Activated CD4-positive, CD25-positive, alpha-beta regulatory T cell (primary cell): ENCODE measurements around the gene UNC119.
"Not testable (repeated sequence)": the region's sequence is repeated elsewhere in the genome, so short reads cannot be mapped to it uniquely, and the experiment has no call there.

ENCODE experiments used
- DNase-seq, 4 experiments: peaks; one replicate each; lab custom pipeline; 2025; lab: John Stamatoyannopoulos, UW

The UNC119 gene

GRCh38 chr17:28522281-28522680 is 30.1 kb downstream of the UNC119 start:
- DNase-seq = not testable (repeated sequence)

DNA sequence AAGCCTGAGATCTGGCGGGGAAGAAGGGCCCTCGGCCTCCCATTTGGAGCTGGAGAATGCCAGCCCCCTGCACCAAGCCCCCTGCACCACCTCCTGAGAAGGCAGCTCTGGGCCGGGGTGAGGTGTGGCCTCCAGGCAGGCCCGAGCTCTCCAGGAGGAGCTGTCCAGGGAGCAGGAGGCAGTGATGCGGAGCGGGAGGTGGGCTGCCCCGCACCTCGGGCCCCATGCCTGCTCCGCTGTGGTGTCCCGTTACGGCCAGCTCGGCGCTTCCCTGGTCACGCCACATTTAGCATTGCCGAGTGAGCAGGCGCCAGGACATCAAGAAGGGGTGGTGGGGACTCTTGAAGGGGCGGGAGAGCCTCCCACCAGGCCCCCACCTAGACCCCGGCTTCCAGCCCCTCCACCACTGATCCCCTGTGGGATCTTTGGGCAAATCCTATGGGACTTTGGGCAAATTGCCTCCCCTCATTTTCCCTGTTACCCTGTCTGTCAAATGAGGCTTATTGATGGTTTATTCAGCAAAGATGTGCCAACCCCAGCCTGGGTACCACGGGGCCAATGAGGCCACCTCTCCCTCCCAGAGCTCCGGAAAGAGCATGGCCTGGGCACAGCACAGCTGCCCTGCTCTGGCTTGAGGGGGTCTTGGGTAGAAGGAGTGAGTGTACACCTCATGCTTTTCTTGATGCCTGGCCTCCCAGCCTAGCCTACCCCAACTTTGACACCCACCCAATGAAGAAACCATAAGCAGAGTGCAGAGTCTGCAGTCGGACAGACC is 30.9 kb downstream of the UNC119 start:
- no peak for DNase-seq

DNA sequence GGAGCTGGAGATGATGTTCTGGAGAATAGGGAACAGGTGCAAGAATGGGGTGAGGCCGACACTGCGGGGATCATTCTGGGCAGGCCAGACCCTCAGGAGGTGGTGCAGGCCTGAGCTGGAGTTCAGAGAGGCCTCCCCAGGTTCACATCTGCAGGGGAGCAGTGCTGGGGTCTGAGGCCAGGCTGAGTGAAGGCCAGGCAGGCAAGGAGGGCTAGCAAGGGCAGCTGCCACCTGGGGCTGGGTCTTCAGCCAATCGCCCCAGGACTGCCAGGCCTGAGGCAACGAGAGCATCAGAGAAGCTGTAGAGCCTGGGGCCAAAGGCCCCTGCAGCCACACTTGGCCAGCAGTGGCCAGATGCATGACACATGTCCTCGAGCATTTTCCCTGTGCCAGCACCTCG is 31.7 kb downstream of the UNC119 start:
- no peak for DNase-seq

- DNase-seq = no peak
These were observed 33.2 kb downstream of the UNC119 start for GRCh38 chr17:28519236-28519635.

- DNase-seq = no peak
These were observed 33.8 kb downstream of the UNC119 start for GRCh38 chr17:28518578-28518977.

- DNase-seq = no peak
These were observed 34.3 kb downstream of the UNC119 start for GRCh38 chr17:28518132-28518531.

DNA sequence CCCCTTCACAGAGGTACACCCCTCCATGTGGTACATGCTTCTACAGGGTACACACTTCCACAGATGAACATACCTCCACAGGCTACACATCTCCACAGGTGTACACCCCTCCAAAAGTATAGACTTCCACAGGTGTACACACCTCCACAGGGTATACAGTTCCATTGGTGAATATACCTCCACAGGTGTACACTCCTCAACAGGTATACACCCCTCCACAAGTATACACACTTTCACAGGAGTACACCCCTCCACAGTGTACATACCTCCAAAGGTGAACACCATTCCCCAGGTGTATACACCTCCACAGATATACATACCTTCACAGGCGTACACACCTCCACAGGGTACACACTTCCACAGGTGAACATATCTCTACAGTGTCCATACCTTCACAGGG is 36.9 kb downstream of the UNC119 start:
- DNase-seq = no peak

DNA sequence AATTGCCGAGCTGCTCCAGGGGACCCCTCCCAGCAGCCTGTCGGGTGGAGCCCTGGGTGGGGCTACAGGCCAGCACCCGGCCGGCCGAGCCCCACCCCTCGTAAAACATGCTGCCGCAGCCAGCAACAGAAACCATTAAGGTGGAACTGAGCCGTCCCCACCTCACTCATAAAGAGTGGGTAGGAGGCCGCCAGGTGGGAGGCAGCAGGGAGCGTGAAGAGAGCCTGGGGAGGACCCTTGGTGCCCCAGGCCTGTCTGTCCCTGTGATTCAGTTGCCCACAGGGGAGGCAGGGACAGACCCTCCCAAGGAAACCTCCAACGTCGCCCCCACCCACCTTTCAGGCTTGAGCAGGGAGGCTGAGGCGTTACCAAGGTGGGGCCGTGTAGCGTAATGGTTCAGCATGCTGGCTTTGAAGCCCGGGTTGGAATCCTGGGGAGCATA is 37.8 kb downstream of the UNC119 start:
- DNase-seq = no peak

- DNase-seq = no peak
These were observed 38.9 kb downstream of the UNC119 start for GRCh38 chr17:28513476-28513875.

- no peak for DNase-seq
These were observed 40.5 kb downstream of the UNC119 start for GRCh38 chr17:28511858-28512461.

GRCh38 chr17:28509789-28510188 is 42.6 kb downstream of the UNC119 start:
- no peak for DNase-seq

DNA sequence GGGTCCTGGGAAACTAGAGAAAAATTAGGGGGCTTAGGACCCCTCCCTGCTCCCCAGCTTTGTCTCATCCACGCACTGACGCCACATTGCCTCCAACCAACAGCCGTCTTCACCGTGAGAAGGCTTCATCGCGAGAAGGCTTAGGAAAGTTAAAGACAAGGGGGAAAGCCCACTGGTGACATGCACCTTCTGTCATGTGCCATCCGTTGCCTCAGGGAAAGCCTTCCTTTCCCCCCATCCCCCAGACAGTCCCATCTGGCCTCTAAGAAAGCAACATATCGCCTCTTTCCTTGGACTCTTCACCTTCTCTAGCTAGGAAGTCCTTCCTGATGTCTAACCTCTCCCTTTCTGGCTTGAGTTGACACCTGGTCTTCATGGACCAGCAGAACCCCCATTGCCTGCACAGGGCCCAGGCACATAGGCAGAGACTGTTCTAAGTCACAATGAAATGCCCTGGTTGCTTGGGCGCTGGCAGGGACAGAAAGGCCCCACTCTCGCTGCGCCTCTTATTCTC is 44.2 kb downstream of the UNC119 start:
- DNase-seq = no peak

DNA sequence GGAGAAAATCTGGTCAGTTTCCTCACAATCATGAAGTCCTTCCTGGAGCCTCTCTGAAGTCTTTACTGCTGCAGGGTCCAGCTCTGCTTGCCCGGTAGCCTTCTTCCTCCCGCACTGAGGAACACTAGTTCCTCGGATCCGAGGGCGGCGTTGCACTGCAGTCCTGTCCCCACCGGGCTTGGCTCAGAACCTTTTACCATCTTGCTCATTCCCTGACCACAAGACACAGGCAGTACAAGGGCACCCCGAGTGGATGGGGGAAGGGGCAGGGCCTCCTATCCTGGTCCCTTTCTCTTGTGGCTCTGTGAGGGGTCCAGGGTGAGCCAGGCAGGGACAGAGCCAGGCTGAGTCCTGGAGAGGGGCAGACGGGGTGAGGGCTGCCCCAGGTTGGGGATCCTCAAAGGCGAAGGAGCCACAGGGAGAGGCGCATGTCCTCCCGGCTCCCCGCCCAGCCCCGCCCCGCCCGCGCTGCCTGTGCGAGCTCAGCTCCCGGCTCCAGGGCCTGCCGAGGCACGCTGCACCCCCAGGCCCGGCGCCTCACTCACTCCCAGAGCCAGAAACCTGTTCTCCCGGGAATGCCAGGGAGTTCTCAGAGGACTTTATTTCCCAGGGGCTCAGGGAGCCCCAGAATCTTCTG is 44.7 kb downstream of the UNC119 start:
- DNase-seq = no peak

DNA sequence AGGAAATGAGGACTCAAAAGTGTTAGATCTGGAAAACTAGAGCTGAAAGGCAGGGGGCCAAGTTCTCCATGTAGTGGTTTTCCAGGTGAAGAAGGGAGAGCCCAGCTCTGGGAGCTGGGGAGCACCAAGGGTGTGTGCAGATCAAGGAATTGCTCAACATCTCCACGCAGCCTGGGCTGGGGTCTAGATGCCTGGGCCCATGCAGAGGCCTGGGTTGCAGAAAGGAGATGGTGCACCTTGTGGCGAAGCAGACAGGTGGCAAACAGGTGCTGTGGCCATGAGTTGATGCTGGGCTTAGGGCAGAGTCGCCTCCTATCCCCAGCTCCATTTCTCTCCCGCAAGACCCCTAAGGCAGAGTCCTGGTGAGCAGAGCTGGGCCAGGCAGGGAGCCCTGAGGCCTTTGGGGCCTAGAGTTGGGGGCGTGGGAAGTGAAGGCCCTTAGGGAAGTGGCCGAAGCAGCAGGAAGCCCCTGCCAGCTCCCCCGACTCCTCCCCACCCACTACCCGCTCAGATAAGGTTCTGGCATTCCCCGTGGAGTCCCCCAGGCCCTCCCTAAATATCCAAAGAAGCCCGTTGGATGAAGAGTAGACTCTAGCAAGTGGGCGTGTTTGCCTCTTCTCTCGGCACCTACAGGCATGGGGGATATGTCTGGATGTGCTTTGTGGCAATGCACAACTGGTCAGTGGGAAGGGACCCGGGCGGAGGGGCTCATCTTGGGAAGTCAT is 45.5 kb downstream of the UNC119 start:
- no peak for DNase-seq

- DNase-seq = no peak
These were observed 46.3 kb downstream of the UNC119 start, which contains the start of gene FOXN1 for GRCh38 chr17:28505986-28506665. FOXN1 (plus strand) TSS chr17:28506348; CDS start chr17:28523970, 17,622 bp downstream.

- DNase-seq = no peak
These were observed 49.0 kb downstream of the UNC119 start for GRCh38 chr17:28503420-28503819.

- DNase-seq = no peak
These were observed 50.8 kb downstream of the UNC119 start for GRCh38 chr17:28501421-28502284.

- DNase-seq = no peak
These were observed 51.6 kb downstream of the UNC119 start for GRCh38 chr17:28500712-28501379.

- no peak for DNase-seq
These were observed 52.6 kb downstream of the UNC119 start for GRCh38 chr17:28499684-28500357.

DNA sequence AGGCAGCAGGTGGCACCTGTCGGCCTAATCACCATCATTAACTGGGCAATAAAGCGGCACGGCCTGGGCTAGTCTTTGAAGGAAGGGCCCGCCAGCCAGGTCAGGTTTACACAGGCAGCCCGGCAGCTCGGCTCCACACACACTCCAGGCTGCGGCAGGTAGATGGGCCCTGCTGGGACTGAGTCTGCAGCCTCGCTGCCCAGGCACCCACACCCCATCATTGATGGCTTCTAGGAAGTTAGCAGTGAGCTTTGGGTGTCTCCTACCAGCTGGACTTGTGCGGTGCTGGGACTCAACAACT is 53.1 kb downstream of the UNC119 start:
- DNase-seq = no peak
